Neural cell (in vitro differentiated cells): ENCODE data around the gene TAF1B. TPM values are rescaled to one million over a fixed set of nuclear protein-coding genes. Genes with fewer than 3 reads are reported as not detected.

Experiments used
- H2AFZ ChIP-seq: fragments of 200-600, 300-800 bp; sonication (generic), shearing (Covaris generic); 2 replicates; pipeline ENCODE4 v1.6.0; 2014; ENCODE audit warnings: low read depth, mild to moderate bottlenecking, antibody characterized with exemption, low read length, moderate library complexity
- H3F3A ChIP-seq: fragments of 200-600 bp; shearing (Covaris generic); 2 replicates; pipeline ENCODE4 v1.6.1; 2016; ENCODE audit warnings: mild to moderate bottlenecking, moderate library complexity, mixed read lengths, antibody characterized with exemption, low read length; ENCODE audit not compliant: insufficient read depth, poor library complexity, severe bottlenecking
- H3K27ac ChIP-seq: fragments of 200-600, 300-800 bp; sonication (generic), shearing (Covaris generic); 2 replicates; pipeline ENCODE4 v1.5.1; 2014; ENCODE audit warnings: mild to moderate bottlenecking, low read length, moderate library complexity
- H3K27me3 ChIP-seq: fragments of 300-800, 200-600 bp; sonication (generic), shearing (Covaris generic); 2 replicates; pipeline ENCODE4 v1.6.0; 2014; ENCODE audit warnings: mild to moderate bottlenecking, low read depth, low read length, moderate library complexity; ENCODE audit not compliant: insufficient read depth
- H3K36me3 ChIP-seq: fragments of 300-800, 200-600 bp; sonication (generic), shearing (Covaris generic); 2 replicates; pipeline ENCODE4 v1.5.1; 2014; ENCODE audit warnings: mild to moderate bottlenecking, antibody characterized with exemption, low read length, moderate library complexity; ENCODE audit not compliant: insufficient read depth
- H3K4me2 ChIP-seq: fragments of 300-800, 200-600 bp; sonication (generic), shearing (Covaris generic); 2 replicates; pipeline ENCODE4 v1.6.0; 2014; ENCODE audit warnings: mild to moderate bottlenecking, low read length
- H3K4me3 ChIP-seq: fragments of 300-800, 200-600 bp; sonication (generic), shearing (Covaris generic); 2 replicates; pipeline ENCODE4 v1.5.1; 2014; ENCODE audit warnings: mild to moderate bottlenecking, low read length, moderate library complexity
- H3K79me2 ChIP-seq: fragments of 200-600 bp; shearing (Covaris generic); replicated peaks from 2 replicates; pipeline ENCODE4 v1.6.0; 2014; ENCODE audit warnings: mild to moderate bottlenecking, low read length, moderate library complexity; ENCODE audit not compliant: insufficient read depth
- H3K9ac ChIP-seq: fragments of 300-800, 200-600 bp; sonication (generic), shearing (Covaris generic); 2 replicates; pipeline ENCODE4 v1.6.1; 2016; ENCODE audit warnings: mild to moderate bottlenecking, low read length, mixed read lengths
- H3K9me2 ChIP-seq: fragments of 200-600 bp; shearing (Covaris generic); 2 replicates; pipeline ENCODE4 v1.6.1; 2016; ENCODE audit warnings: mild to moderate bottlenecking, low read length, mixed read lengths; ENCODE audit not compliant: insufficient read depth
- H3K9me3 ChIP-seq: fragments of 200-600, 300-800 bp; sonication (generic), shearing (Covaris generic); 2 replicates; pipeline ENCODE4 v1.6.1; 2016; ENCODE audit warnings: mild to moderate bottlenecking, mixed run types, low read length, moderate library complexity, mixed read lengths
- H4K20me1 ChIP-seq: fragments of 200-600 bp; shearing (Covaris generic); 2 replicates; pipeline ENCODE4 v1.6.1; 2016; ENCODE audit warnings: mild to moderate bottlenecking, mixed run types; ENCODE audit not compliant: insufficient read depth
- EP300 ChIP-seq: fragments of 450-650 bp; conservative IDR thresholded peaks from 2 replicates; pipeline ENCODE4 v1.6.1; 2014; ENCODE audit warnings: antibody characterized with exemption, mild to moderate bottlenecking, moderate library complexity; ENCODE audit not compliant: poor library complexity, severe bottlenecking
- EZH2 ChIP-seq: fragments of 200-600, 300-800 bp; shearing (Covaris generic), sonication (generic); IDR thresholded peaks from 2 replicates; pipeline ENCODE4 v1.6.1; 2014; ENCODE audit warnings: antibody characterized with exemption, low read length, borderline replicate concordance, mild to moderate bottlenecking; ENCODE audit not compliant: insufficient read depth, poor library complexity, severe bottlenecking
- MXI1 ChIP-seq: fragments of 450-650 bp; conservative IDR thresholded peaks from 2 replicates; pipeline ENCODE4 v1.6.1; 2014; ENCODE audit warnings: antibody characterized with exemption, mild to moderate bottlenecking; ENCODE audit not compliant: poor library complexity, severe bottlenecking
- POLR2AphosphoS5 ChIP-seq: IDR thresholded peaks from 2 replicates; pipeline ENCODE4 v1.6.1; 2012
- RAD21 ChIP-seq: fragments of 450-650 bp; conservative IDR thresholded peaks from 2 replicates; pipeline ENCODE4 v1.6.1; 2014; ENCODE audit warnings: antibody characterized with exemption, mild to moderate bottlenecking, moderate library complexity
- SMC3 ChIP-seq: fragments of 450-650 bp; conservative IDR thresholded peaks from 2 replicates; pipeline ENCODE4 v1.6.1; 2014; ENCODE audit warnings: antibody characterized with exemption, mild to moderate bottlenecking, moderate library complexity; ENCODE audit not compliant: poor library complexity
- TAF1 ChIP-seq: IDR thresholded peaks from 2 replicates; pipeline ENCODE4 v1.6.1; 2012; ENCODE audit warnings: low read depth
- polyA plus RNA-seq: library from polyadenylated mRNA; depleted of rRNA; stranded (reverse); fragments of >200 nt; gene quantifications from 2 replicates; pipeline ENCODE4 v1.2.3, GENCODE V29; 2014
- TF ChIP-seq, protein P1 (sequence below): IDR thresholded peaks from 2 replicates; pipeline ENCODE4 v1.6.1; 2012; ENCODE audit warnings: borderline replicate concordance
- TF ChIP-seq, protein P2 (sequence below): fragments of 450-650 bp; IDR thresholded peaks from 2 replicates; pipeline ENCODE4 v1.5.1; 2014; ENCODE audit warnings: antibody characterized with exemption, mild to moderate bottlenecking, moderate library complexity; ENCODE audit not compliant: poor library complexity, severe bottlenecking

Gene TAF1B
- polyA plus RNA-seq, 1 donor from 2014 or later: 11.2 TPM

DNA sequence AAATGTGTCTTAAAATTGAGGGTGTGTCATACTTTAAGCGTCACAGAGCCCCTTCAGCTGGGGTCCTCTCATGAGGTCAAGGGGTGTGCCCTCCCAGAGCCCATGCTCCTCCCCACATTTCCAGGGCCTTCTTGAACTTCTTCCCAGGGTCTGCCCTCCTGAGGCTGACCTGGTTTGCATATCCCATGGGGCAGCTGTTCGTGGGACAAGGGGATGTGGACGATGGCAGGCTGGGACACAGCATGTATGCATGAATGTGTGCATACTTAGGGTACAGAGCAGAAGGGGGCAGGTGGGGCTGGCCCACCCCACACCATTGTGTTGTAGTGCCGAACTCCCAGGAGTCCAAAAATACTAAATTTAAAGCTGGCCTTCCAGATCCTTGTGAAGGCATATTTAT is 46.2 kb upstream of the TAF1B start:
- Histone ChIP-seq H3K4me3 (no peak overlapping the region), H3K4me2 (no peak overlapping the region), H3K9me2 (no peaks in the 10 kb centered on the region), H3K9me3 (no peaks in the 10 kb centered on the region), H3K79me2 (no peaks in the 10 kb centered on the region), H3K27ac (no peak overlapping the region), H4K20me1 (no peaks in the 10 kb centered on the region), H3F3A (no peaks in the 10 kb centered on the region), H3K9ac (no peak overlapping the region), H2AFZ (no peak overlapping the region), H3K36me3 (no peaks in the 10 kb centered on the region), H3K27me3 (no peaks in the 10 kb centered on the region)
- TF ChIP-seq SMC3 (no peak), MXI1 (no peak), EP300 (no peak), POLR2AphosphoS5 (no peak), TAF1 (no peak), EZH2 (no peak), RAD21 (no peak)
- TF ChIP-seq, protein P1, sequence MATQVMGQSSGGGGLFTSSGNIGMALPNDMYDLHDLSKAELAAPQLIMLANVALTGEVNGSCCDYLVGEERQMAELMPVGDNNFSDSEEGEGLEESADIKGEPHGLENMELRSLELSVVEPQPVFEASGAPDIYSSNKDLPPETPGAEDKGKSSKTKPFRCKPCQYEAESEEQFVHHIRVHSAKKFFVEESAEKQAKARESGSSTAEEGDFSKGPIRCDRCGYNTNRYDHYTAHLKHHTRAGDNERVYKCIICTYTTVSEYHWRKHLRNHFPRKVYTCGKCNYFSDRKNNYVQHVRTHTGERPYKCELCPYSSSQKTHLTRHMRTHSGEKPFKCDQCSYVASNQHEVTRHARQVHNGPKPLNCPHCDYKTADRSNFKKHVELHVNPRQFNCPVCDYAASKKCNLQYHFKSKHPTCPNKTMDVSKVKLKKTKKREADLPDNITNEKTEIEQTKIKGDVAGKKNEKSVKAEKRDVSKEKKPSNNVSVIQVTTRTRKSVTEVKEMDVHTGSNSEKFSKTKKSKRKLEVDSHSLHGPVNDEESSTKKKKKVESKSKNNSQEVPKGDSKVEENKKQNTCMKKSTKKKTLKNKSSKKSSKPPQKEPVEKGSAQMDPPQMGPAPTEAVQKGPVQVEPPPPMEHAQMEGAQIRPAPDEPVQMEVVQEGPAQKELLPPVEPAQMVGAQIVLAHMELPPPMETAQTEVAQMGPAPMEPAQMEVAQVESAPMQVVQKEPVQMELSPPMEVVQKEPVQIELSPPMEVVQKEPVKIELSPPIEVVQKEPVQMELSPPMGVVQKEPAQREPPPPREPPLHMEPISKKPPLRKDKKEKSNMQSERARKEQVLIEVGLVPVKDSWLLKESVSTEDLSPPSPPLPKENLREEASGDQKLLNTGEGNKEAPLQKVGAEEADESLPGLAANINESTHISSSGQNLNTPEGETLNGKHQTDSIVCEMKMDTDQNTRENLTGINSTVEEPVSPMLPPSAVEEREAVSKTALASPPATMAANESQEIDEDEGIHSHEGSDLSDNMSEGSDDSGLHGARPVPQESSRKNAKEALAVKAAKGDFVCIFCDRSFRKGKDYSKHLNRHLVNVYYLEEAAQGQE: no peak
- TF ChIP-seq, protein P2, sequence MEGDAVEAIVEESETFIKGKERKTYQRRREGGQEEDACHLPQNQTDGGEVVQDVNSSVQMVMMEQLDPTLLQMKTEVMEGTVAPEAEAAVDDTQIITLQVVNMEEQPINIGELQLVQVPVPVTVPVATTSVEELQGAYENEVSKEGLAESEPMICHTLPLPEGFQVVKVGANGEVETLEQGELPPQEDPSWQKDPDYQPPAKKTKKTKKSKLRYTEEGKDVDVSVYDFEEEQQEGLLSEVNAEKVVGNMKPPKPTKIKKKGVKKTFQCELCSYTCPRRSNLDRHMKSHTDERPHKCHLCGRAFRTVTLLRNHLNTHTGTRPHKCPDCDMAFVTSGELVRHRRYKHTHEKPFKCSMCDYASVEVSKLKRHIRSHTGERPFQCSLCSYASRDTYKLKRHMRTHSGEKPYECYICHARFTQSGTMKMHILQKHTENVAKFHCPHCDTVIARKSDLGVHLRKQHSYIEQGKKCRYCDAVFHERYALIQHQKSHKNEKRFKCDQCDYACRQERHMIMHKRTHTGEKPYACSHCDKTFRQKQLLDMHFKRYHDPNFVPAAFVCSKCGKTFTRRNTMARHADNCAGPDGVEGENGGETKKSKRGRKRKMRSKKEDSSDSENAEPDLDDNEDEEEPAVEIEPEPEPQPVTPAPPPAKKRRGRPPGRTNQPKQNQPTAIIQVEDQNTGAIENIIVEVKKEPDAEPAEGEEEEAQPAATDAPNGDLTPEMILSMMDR: no peak

DNA sequence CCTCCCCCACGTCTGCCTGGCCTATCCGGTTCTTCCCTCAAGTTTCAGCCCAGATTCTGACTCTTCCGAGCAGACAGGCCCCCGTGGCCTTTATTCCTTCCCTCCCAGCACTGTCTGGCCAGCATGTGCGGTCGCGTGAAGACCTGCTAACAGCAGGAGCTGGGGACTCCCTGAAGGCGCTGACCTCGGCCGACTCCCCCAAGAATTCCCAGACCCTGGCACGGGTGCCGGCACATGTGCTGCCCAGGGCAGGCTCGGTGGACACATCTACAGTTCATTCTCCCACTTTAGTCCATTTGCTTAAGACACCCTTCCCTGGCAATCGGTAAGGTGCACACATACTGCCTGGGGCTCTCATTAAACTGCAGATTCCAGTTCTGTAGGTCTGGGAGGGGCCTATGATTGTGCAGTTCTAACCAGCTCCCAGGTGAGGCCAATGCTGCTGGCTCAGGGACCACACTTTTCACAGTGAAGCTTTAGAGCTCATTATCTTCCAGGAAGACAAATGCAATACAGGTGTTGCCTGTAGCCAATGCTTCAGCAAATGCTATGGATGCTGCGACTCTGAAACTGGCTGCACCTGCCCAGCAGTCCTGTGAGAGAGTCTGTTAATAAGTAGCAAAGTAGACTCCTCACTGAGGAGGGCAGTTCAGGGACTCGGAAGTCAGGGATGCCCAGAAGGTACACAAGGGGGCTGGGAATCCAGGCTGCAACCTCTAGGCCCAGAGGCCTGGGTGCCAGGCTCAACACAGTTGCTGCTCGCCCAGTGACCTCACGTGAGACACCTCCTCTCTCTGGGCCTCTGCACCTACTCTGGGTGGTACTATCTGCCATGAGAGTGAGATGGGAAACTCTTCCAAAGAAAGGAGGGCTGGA is 45.4 kb upstream of the TAF1B start:
- Histone ChIP-seq H2AFZ (no peak overlapping the region), H3F3A (no peaks in the 10 kb centered on the region), H3K9ac (no peak overlapping the region), H4K20me1 (no peaks in the 10 kb centered on the region), H3K79me2 (no peaks in the 10 kb centered on the region), H3K27me3 (no peaks in the 10 kb centered on the region), H3K9me3 (no peaks in the 10 kb centered on the region), H3K36me3 (no peaks in the 10 kb centered on the region), H3K4me3 (no peak overlapping the region), H3K27ac (no peak overlapping the region), H3K9me2 (no peaks in the 10 kb centered on the region), H3K4me2 (no peak overlapping the region)
- no peak for TF ChIP-seq TAF1
- no peak for TF ChIP-seq EP300
- TF ChIP-seq MXI1: no peak
- TF ChIP-seq, protein P2: no peak
- no peak for TF ChIP-seq EZH2
- TF ChIP-seq, protein P1: no peak
- no peak for TF ChIP-seq RAD21
